ENCODE measurements around the gene ADGRL3. TPM values are rescaled to one million over a fixed set of nuclear protein-coding genes. Genes with fewer than 3 reads are reported as not detected.
"Not testable (repeated sequence)": the region's sequence is repeated elsewhere in the genome, so short reads cannot be mapped to it uniquely, and the experiment has no call there.

ADGRL3 gene
- polyA plus RNA-seq, 3 donors = 24.0 to 28.9 (median 27.8) TPM

DNA sequence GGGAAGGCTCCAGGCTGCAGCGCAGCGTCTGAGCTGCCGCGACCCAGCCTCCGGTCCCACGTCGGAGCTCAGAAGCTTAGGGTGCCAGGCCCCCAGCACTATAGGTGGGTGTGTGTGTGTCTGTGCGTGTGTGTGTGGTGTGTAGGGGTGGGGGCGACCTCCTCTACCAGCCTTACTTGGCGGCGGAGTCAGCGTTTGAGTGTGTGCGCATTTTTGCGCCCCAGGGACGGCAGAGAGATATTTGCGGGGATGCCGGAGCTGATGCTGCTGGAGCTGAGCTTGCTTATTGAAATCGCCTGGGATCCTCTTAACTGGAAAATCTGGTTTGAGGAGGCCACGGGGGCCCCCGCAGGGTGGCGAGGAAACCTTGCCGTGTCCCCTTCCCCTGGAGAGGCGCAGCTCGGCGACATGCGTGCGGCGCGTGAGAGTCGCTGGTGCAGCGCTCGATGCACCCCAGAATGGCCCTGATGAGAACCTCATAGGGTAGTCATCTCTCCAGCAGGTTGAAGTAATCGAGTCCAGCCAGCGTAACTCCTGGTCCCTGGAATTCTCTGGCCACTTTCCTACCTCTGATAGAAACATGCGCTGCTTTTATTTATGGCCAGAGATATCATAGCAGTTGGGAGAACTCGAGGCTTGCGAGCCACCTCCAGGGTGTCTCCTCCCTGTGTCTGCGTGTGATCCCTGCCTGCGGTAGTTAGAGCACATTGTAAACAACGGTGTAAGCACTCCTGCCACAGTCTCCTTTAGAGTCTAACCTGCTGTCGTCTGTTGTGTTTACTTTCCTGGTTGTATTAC, 2.7 kb downstream of the ADGRL3 start:
- peak in 7 of 11 donors; percentile 11 to 32 (median 23) for DNase-seq (ENCODE audit: extremely low read depth in 1 of 11, low read depth in 9 of 11, low spot score in 4 of 11)

DNA sequence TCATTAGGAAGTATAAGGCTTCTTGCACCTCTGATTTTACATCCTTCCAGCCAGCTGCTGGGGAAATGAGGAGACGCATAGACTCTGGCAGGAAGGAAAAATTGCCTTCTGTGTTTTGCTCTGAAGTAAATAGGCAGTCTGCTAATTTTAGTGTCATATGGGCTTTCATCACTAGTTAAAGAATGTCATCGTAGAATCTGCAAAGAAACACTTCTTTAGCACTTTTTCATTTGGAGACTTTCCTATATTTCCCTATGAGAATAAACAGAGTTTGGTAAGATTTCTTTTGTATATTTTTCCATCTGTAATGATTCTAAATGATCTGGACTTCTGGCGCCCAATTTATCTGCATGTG, 3.3 kb downstream of the ADGRL3 start:
- DNase-seq (ENCODE audit: extremely low read depth in 1 of 11, low read depth in 9 of 11, low spot score in 4 of 11) = peak in 1 of 11 donors; percentile 7

- peak in 3 of 11 donors; percentile 8 to 24 (median 19) for DNase-seq (ENCODE audit: extremely low read depth in 1 of 11, low read depth in 9 of 11, low spot score in 4 of 11)
Measured at GRCh38 chr4:61204353-61205060, 4.4 kb downstream of the ADGRL3 start.

DNA sequence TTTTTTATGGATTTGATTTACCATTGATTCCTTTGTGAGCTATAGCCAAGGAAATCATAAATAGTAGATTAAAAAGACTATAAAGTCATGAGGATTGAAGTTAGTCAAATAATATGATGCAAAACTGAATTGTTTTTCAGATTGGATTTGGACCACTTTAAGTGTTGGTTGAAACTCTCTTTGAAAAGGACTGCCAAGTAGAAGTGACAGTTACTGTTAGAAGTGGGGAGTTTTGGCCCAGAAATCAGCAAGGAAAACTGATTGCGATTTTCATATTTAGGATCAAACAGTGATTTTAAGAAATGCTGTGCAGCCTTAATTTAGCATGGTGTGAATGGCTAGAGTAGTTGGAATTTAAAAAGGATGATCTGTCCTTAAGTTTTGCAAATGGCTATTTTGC, 4.9 kb downstream of the ADGRL3 start:
- no peak for DNase-seq (ENCODE audit: extremely low read depth in 1 of 11, low read depth in 9 of 11, low spot score in 4 of 11)

GRCh38 chr4:61207156-61207555, 7.0 kb downstream of the ADGRL3 start:
- not testable (repeated sequence) for DNase-seq (ENCODE audit: extremely low read depth in 1 of 11, low read depth in 9 of 11, low spot score in 4 of 11)

DNA sequence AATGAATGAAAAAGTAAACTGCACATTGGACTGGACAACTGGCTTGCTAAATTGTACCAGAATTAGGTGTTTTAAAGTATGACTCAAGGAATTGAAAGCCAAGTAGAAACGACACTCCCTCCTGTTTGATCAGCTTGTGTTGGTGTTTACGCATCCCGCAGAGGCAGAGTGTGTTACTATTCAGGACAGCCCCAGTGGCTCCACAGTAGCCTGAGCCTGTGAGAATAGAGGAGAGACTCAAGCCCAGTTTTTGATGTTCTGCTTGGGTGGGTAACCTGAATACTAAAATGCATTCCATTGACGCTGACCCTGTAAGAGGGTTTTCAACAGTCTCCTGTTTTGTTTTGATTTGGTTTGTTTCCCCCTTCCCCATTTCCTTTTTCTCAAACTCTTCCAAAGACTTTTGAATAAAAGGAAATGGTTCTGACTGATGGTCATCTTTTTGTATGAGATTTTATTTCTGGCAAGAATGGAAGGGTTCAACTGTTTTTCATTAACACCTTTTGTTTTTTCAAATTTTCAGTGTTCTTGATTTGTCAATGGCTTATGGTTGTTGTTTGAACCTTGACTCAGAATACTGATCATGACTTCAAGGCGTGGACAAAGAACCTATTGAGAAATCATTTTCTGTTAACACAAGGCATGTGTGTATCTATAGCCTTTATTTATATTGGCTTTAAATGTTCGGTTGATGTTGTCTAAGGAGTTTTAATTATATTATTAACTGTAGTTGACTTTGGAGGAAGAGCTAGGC, 10.2 kb downstream of the ADGRL3 start:
- no peak for DNase-seq (ENCODE audit: extremely low read depth in 1 of 11, low read depth in 9 of 11, low spot score in 4 of 11)

GRCh38 chr4:61211781-61212180, 11.7 kb downstream of the ADGRL3 start:
- no peak for DNase-seq (ENCODE audit: extremely low read depth in 1 of 11, low read depth in 9 of 11, low spot score in 4 of 11)

GRCh38 chr4:61212788-61213187, 12.7 kb downstream of the ADGRL3 start:
- DNase-seq (ENCODE audit: extremely low read depth in 1 of 11, low read depth in 9 of 11, low spot score in 4 of 11) = no peak

GRCh38 chr4:61214680-61215079, 14.6 kb downstream of the ADGRL3 start:
- no peak for DNase-seq (ENCODE audit: extremely low read depth in 1 of 11, low read depth in 9 of 11, low spot score in 4 of 11)

DNA sequence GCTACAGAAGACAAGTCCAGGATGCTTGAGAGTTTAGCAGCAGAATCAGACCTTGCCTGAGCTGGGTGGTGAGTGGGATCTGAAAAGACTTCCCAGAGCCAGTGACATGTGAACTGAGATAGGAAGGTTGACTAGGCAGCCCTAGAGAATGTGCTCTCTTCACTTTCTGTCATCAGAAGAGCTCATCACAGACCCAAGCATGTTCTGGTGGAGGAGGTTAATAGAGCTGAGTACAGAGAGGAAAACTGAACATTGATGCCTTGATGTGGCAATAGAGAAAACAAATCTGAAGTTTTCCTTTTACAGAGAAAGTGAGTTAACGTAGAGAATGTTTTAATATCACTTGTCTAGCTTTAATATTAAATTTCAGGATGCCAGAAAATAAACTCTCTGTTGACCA, 17.1 kb downstream of the ADGRL3 start:
- DNase-seq (ENCODE audit: extremely low read depth in 1 of 11, low read depth in 9 of 11, low spot score in 4 of 11) = no peak

DNA sequence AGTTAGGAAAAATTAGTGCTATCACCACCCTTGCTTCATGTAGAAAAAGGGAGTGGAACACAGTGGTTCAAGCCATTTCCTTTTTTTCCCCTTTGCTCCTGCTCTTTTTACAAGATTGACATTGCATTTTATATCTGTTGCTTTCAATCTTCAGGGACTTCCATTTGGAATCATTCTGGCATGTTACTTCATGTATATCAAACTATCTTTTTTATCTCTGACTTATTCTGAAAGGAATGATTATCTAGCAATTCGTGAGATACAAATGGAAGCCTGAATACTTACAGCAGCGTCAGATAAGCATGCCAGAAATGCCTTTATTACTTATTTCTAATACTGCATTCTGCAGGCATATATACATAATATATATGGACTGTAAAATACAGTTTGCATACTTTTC, 20.4 kb downstream of the ADGRL3 start:
- DNase-seq (ENCODE audit: extremely low read depth in 1 of 11, low read depth in 9 of 11, low spot score in 4 of 11) = no peak

DNA sequence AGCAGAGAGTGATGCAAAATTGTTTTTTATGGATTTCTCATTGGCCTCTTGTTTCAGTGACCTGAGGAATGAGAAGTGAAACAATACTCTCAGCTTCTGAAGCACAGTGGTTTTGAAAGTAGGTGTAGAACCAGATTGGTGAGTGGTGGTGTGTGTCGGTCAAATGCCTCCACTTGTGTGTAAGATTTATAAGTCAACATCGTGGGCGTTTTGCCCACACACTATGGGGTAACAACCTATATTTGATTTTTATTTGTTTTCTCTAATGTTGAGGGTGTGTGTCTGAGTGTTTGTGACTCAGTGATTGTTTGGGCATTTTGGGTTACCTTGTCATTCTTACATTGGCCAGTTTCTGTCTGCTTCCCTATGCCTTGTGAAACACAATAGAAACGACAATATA, 23.3 kb downstream of the ADGRL3 start:
- DNase-seq (ENCODE audit: extremely low read depth in 1 of 11, low read depth in 9 of 11, low spot score in 4 of 11) = no peak

- no peak for DNase-seq (ENCODE audit: extremely low read depth in 1 of 11, low read depth in 9 of 11, low spot score in 4 of 11)
Measured at GRCh38 chr4:61224573-61224972, 24.4 kb downstream of the ADGRL3 start.

- DNase-seq (ENCODE audit: extremely low read depth in 1 of 11, low read depth in 9 of 11, low spot score in 4 of 11) = no peak
Measured at GRCh38 chr4:61225656-61226055, 25.5 kb downstream of the ADGRL3 start.

- no peak for DNase-seq (ENCODE audit: extremely low read depth in 1 of 11, low read depth in 9 of 11, low spot score in 4 of 11)
Measured at GRCh38 chr4:61231421-61231820, 31.3 kb downstream of the ADGRL3 start.

GRCh38 chr4:61239250-61239649, 39.1 kb downstream of the ADGRL3 start:
- DNase-seq (ENCODE audit: extremely low read depth in 1 of 11, low read depth in 9 of 11, low spot score in 4 of 11) = no peak

DNA sequence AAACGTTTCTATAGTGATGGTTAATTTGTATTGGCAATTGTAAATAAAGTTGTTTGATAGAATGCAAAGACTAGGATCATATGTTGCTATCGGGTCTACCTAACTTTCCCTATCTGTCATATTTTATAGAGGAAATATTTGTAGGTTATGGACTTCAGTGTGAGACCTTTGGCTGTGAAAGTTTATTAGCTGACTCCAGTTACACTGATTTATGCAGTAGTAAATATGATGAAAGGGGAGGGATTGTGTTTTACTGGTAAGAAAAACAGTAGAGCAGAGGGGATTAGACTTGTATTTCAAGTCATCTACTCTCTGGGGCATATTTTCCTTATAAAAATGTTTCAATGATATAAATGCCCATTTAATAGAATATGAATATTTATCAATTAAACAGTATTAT, 43.8 kb downstream of the ADGRL3 start:
- peak in 4 of 11 donors; percentile 19 to 25 (median 22) for DNase-seq (ENCODE audit: extremely low read depth in 1 of 11, low read depth in 9 of 11, low spot score in 4 of 11)

DNA sequence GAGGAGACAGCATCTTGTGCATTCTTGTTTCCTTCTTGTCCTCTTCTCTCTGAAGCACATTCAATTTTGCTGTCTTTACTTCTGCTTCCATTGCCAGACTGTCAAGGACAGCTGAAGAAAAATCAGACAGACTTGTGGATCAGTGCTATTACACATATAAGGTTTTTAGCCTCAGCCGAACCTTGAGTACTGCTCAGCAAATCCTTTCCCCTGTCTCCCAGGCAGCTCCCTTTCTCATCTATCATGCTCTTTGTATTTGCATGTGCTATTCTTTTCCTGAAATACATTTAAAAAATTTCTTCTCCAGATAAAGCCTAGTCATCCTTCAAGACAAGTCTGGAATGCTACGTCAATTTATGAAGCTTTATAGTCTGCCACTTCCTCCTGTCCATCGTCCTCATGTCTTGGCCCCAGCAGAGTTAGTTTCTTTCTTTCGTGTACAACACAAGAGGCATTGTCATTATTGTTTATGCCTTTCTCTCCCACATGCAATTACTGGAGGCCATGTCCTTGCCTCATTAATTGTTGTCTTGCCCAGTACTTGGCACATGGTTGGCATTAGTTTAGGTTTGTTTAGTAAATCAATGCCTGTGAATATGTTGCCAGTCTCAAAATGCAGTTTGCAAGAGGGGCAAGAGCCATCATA, 45.1 kb downstream of the ADGRL3 start:
- peak in 3 of 11 donors; percentile 20 to 22 (median 20) for DNase-seq (ENCODE audit: extremely low read depth in 1 of 11, low read depth in 9 of 11, low spot score in 4 of 11)

- no peak for DNase-seq (ENCODE audit: extremely low read depth in 1 of 11, low read depth in 9 of 11, low spot score in 4 of 11)
Measured at GRCh38 chr4:61246034-61246433, 45.9 kb downstream of the ADGRL3 start.

Measured in renal cortex interstitium (tissue), 11 donors.